ENCODE measurements around the gene EDC3. TPM values are rescaled to one million over a fixed set of nuclear protein-coding genes. Genes with fewer than 3 reads are reported as not detected.
A peak's percentile ranks its signal among the peaks of the same experiment; 100 is the strongest.

Gene EDC3
- total RNA-seq, 2 donors from 2014 or later = 8.0 to 8.3 TPM

- Histone ChIP-seq H3K36me3 (no peaks in the 10 kb centered on the region), H3K4me1 (peaks cover 0 to 22% of the 10 kb centered on the region in 2 donors), H3K9me3 (no peaks in the 10 kb centered on the region), H3K27me3 (no peaks in the 10 kb centered on the region), H3K27ac (peak overlapping the region; percentile 71 to 88), H3K4me3 (peak overlapping the region; percentile 62 to 88)
- TF ChIP-seq CTCF (IDR thresholded peaks at IDR 0.05) = no peak
- DNase-seq (ENCODE audit: low spot score) = no peak
Observed at GRCh38 chr15:74696398-74696729, 540 bp upstream of the EDC3 start.

- Histone ChIP-seq H3K27me3 (no peaks in the 10 kb centered on the region), H3K4me3 (no peak overlapping the region), H3K27ac (no peak overlapping the region), H3K36me3 (no peaks in the 10 kb centered on the region), H3K4me1 (peaks cover 0 to 22% of the 10 kb centered on the region in 2 donors), H3K9me3 (no peaks in the 10 kb centered on the region)
- DNase-seq (ENCODE audit: low spot score) = no peak
- TF ChIP-seq CTCF (IDR thresholded peaks at IDR 0.05) = no peak
Observed at GRCh38 chr15:74692327-74692726, 3.5 kb downstream of the EDC3 start.

GRCh38 chr15:74683758-74684157 lies 12.1 kb downstream of the EDC3 start:
- H3K4me3 ChIP-seq = no peak overlapping the region
- no peak overlapping the region for H3K27ac ChIP-seq
- no peaks in the 10 kb centered on the region for H3K4me1 ChIP-seq
- peaks cover 0 to 6% of the 10 kb centered on the region in 2 donors for H3K9me3 ChIP-seq
- no peaks in the 10 kb centered on the region for H3K27me3 ChIP-seq
- TF ChIP-seq CTCF (IDR thresholded peaks at IDR 0.05) = no peak
- DNase-seq (ENCODE audit: low spot score) = no peak
- H3K36me3 ChIP-seq = peaks cover 26% of the 10 kb centered on the region

GRCh38 chr15:74682954-74683353 lies 12.9 kb downstream of the EDC3 start:
- peaks cover 26% of the 10 kb centered on the region for H3K36me3 ChIP-seq
- TF ChIP-seq CTCF (IDR thresholded peaks at IDR 0.05) = no peak
- H3K9me3 ChIP-seq = peaks cover 0 to 6% of the 10 kb centered on the region in 2 donors
- H3K27ac ChIP-seq = no peak overlapping the region
- no peaks in the 10 kb centered on the region for H3K4me1 ChIP-seq
- DNase-seq (ENCODE audit: low spot score) = no peak
- no peak overlapping the region for H3K4me3 ChIP-seq
- H3K27me3 ChIP-seq = no peaks in the 10 kb centered on the region

GRCh38 chr15:74680456-74680855 lies 15.4 kb downstream of the EDC3 start:
- Histone ChIP-seq H3K4me3 (no peak overlapping the region), H3K27me3 (no peaks in the 10 kb centered on the region), H3K27ac (no peak overlapping the region), H3K4me1 (no peaks in the 10 kb centered on the region), H3K9me3 (peaks cover 0 to 6% of the 10 kb centered on the region in 2 donors), H3K36me3 (peaks cover 8% of the 10 kb centered on the region)
- DNase-seq (ENCODE audit: low spot score) = no peak
- no peak for TF ChIP-seq CTCF (IDR thresholded peaks at IDR 0.05)

- no peak for DNase-seq (ENCODE audit: low spot score)
- Histone ChIP-seq H3K27me3 (no peaks in the 10 kb centered on the region), H3K4me3 (no peak overlapping the region), H3K27ac (no peak overlapping the region), H3K36me3 (peaks cover 18% of the 10 kb centered on the region), H3K9me3 (no peaks in the 10 kb centered on the region), H3K4me1 (no peaks in the 10 kb centered on the region)
- no peak for TF ChIP-seq CTCF (IDR thresholded peaks at IDR 0.05)
Observed at GRCh38 chr15:74676801-74677200, 19.0 kb downstream of the EDC3 start.

All from right atrium auricular region (tissue), 2 donors.